GM23248 (cell line): Measurements from ENCODE around the gene ELAC2.

Source experiments
- EZH2 ChIP-seq: fragments of 200-600 bp; sonication (generic); IDR thresholded peaks from 2 replicates; pipeline ENCODE4 v1.6.1; 2018; ENCODE audit warnings: antibody characterized with exemption, mild to moderate bottlenecking; ENCODE audit not compliant: insufficient read depth, poor library complexity, severe bottlenecking
- EZH2phosphoT487 ChIP-seq: fragments of 200-600 bp; sonication (generic); IDR thresholded peaks from 2 replicates; pipeline ENCODE4 v1.6.1; 2018; ENCODE audit warnings: antibody characterized with exemption, moderate library complexity, mild to moderate bottlenecking, low read depth; ENCODE audit not compliant: insufficient read depth

DNA sequence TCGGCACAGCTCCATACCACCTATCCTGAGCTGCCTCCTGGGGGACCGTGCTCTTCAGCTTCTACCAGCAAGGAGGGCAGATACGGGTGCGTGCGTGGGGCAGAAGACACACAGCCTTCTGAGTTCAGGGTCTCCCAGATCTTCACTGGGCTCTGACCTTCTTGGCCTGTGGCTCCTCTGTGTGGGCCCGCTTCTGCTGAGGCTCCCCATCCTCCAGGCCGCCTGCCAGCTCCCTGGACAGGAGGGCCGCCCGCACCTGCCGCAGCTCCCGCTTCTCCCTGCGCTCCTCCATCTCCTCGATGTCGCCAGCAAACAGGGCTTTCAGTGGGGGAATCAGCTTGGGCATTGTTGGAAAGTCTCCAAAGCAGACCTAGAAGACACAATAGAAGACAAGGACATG, 25.2 kb downstream of the ELAC2 start:
- TF ChIP-seq EZH2 (no peak), EZH2phosphoT487 (no peak)
